Activated CD4-positive, alpha-beta memory T cell treated with anti-CD3 and anti-CD28 coated beads for 36 hours (primary cell): Measurements from ENCODE around the gene PIK3AP1. TPM values are rescaled to one million over a fixed set of nuclear protein-coding genes. Genes with fewer than 3 reads are reported as not detected.

ENCODE experiments used
- CTCF ChIA-PET: fragments of 350-600 bp; sonication (Branson Sonifier 250); formaldehyde crosslinking; loops from one replicate; lab custom pipeline; 2021; ENCODE audit warnings: antibody characterized with exemption, inconsistent platforms; lab: Charles Lee
- POLR2A ChIA-PET: fragments of 350-600 bp; sonication (Branson Sonifier 250); formaldehyde crosslinking; loops from one replicate; lab custom pipeline; 2021; ENCODE audit warnings: antibody characterized with exemption; lab: Charles Lee
- DNase-seq: peaks from one replicate; pipeline ENCODE4 v3.0.0-alpha.2; 2020
- H3K27ac Mint-ChIP-seq: one replicate; pipeline ENCODE4 v1.8.0; 2021; ENCODE audit warnings: mixed read lengths
- H3K27me3 Mint-ChIP-seq: one replicate; pipeline ENCODE4 v1.8.0; 2021; ENCODE audit warnings: mixed read lengths
- H3K36me3 Mint-ChIP-seq: one replicate; pipeline ENCODE4 v1.8.0; 2021; ENCODE audit warnings: mixed read lengths
- H3K4me1 Mint-ChIP-seq: one replicate; pipeline ENCODE4 v1.8.0; 2021; ENCODE audit warnings: low read depth, mixed read lengths
- H3K4me3 Mint-ChIP-seq: one replicate; pipeline ENCODE4 v1.8.0; 2021; ENCODE audit warnings: mild to moderate bottlenecking, mixed read lengths
- H3K9me3 Mint-ChIP-seq: one replicate; pipeline ENCODE4 v1.8.0; 2021; ENCODE audit warnings: mixed read lengths
- intact Hi-C: fragments of 100-400 bp; cut with micrococcal nuclease; formaldehyde crosslinking; loops from one replicate; pipeline ENCODE4 v1.15.1; 2023
- total RNA-seq, 2 experiments: library from RNA; stranded (reverse); gene quantifications; one replicate each; pipeline ENCODE4 v1.2.3, GENCODE V29; 2021

PIK3AP1 gene
- total RNA-seq, 2 experiments from 2014 or later = 3.4 to 4.3 TPM

DNA sequence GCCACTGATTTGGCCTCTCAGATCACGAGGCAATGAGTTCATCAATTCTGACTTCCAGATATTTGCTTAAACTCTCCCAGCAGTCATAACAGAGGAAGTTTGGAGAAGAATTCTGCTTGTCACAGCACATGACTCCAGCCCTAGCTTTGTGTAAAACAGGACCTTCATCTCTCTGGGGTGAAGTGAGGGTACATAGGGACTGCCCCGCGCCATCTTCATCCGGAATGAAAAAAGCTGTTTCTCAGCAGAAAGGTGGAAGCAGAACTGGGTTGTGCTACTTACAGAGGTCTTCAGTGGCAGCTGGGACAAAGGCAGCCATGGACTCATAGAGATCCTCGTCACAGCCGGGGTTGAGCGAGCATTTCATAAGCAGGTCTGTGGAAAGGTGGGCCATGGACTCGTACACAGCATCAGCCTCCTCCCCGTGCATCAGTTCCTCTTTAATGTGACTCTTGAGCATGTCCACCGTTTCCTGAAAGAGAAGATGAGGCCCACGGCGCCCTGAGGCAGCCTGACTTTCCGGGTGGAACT lies 75.1 kb downstream of the PIK3AP1 start:
- no peaks in the 10 kb centered on the region for H3K36me3 Mint-ChIP-seq
- peaks cover 26% of the 10 kb centered on the region for H3K4me1 Mint-ChIP-seq
- ChIA-PET POLR2A (no interaction called here), CTCF (no interaction called here)
- H3K27ac Mint-ChIP-seq = no peak overlapping the region
- H3K27me3 Mint-ChIP-seq = no peaks in the 10 kb centered on the region
- intact Hi-C loops = no loop called here
- H3K9me3 Mint-ChIP-seq = no peaks in the 10 kb centered on the region
- DNase-seq = no peak
- no peak overlapping the region for H3K4me3 Mint-ChIP-seq

DNA sequence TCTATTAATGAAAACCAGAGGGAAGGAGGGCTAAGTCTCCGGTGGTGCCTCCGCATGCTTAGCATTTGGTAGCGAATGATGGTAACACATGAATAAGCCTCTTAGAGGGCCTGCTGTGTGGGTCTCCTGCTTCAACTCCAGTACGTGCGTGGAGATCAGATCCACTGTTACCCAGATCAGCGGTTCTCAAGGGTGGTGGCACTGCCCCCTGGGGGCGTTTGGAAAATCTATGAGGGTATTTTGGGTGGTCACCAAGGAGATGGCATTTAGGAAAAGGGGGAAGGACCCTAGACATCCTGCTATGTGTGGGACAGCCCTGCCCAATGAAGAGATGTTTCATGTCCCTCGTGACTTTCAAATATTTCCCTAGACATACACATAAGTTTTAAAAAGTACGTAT lies 76.4 kb downstream of the PIK3AP1 start:
- Mint-ChIP-seq H3K9me3 (no peaks in the 10 kb centered on the region), H3K27ac (no peak overlapping the region), H3K36me3 (no peaks in the 10 kb centered on the region), H3K27me3 (no peaks in the 10 kb centered on the region), H3K4me3 (no peak overlapping the region), H3K4me1 (peaks cover 26% of the 10 kb centered on the region)
- ChIA-PET POLR2A (no interaction called here), CTCF (interaction anchor here (1.0 to 5.6 kb wide), 5 partner anchors 11 to 381 kb away, joined by 3 to 41 read pairs (median 5); no protein-coding TSS in a partner anchor)
- no peak for DNase-seq
- intact Hi-C loops = loop anchor here (1.0 to 5.0 kb wide), 7 partner anchors 76 to 381 kb away; partner anchors contain the start of gene PIK3AP1

GRCh38 chr10:96642973-96643372 lies 77.3 kb downstream of the PIK3AP1 start:
- H3K4me1 Mint-ChIP-seq = peaks cover 18% of the 10 kb centered on the region
- H3K27ac Mint-ChIP-seq = no peak overlapping the region
- ChIA-PET POLR2A (no interaction called here), CTCF (interaction anchor here (0.7 to 5.6 kb wide), 7 partner anchors 8 to 382 kb away, joined by 3 to 41 read pairs (median 5); partner anchors contain the start of gene LCOR)
- no peaks in the 10 kb centered on the region for H3K36me3 Mint-ChIP-seq
- intact Hi-C loops = loop anchor here (1.0 to 5.0 kb wide), 7 partner anchors 77 to 382 kb away; partner anchors contain the start of gene PIK3AP1
- H3K9me3 Mint-ChIP-seq = no peaks in the 10 kb centered on the region
- no peak overlapping the region for H3K4me3 Mint-ChIP-seq
- DNase-seq = peak; percentile 86
- no peaks in the 10 kb centered on the region for H3K27me3 Mint-ChIP-seq

DNA sequence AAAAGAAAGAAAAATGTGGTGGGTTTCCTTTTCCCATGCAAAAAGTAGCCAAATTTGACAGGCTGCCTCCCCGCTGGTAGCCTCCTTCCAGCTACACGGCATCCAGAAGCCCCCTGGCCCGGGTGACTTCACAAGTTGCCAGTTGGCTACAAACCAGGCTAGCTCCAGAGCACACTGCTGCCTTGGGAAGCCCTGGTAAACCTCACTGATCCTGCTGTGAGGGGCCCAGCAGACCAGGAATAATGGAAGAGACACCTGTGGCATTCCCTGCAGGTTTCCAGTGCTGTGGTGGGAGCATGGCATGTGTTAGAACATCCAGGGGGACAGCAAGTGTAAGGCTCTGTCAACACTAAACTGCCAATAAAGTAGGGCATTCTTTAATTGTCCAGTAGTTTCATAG lies 77.8 kb downstream of the PIK3AP1 start:
- Mint-ChIP-seq H3K36me3 (no peaks in the 10 kb centered on the region), H3K4me1 (peaks cover 13% of the 10 kb centered on the region), H3K4me3 (no peak overlapping the region), H3K27ac (no peak overlapping the region), H3K9me3 (no peaks in the 10 kb centered on the region), H3K27me3 (no peaks in the 10 kb centered on the region)
- no peak for DNase-seq
- POLR2A ChIA-PET = no interaction called here
- CTCF ChIA-PET = interaction anchor here (0.5 to 5.6 kb wide), 6 partner anchors 9 to 382 kb away, joined by 3 to 41 read pairs (median 11); partner anchors contain the start of gene LCOR
- intact Hi-C loops = loop anchor here (2.0 to 5.0 kb wide), 5 partner anchors 105 to 382 kb away; no protein-coding TSS in a partner anchor

GRCh38 chr10:96641396-96642295 lies 78.7 kb downstream of the PIK3AP1 start:
- peaks cover 5% of the 10 kb centered on the region for H3K4me1 Mint-ChIP-seq
- no peaks in the 10 kb centered on the region for H3K36me3 Mint-ChIP-seq
- POLR2A ChIA-PET = no interaction called here
- H3K27me3 Mint-ChIP-seq = no peaks in the 10 kb centered on the region
- CTCF ChIA-PET = interaction anchor here (0.5 to 5.6 kb wide), 20 partner anchors 8 to 569 kb away, joined by 3 to 41 read pairs (median 4); partner anchors contain the start of gene LCOR
- intact Hi-C loops = loop anchor here (2.0 to 5.0 kb wide), 5 partner anchors 106 to 383 kb away; no protein-coding TSS in a partner anchor
- no peak overlapping the region for H3K4me3 Mint-ChIP-seq
- H3K9me3 Mint-ChIP-seq = no peaks in the 10 kb centered on the region
- H3K27ac Mint-ChIP-seq = no peak overlapping the region
- DNase-seq = no peak

GRCh38 chr10:96639899-96640298 lies 80.4 kb downstream of the PIK3AP1 start:
- H3K36me3 Mint-ChIP-seq = no peaks in the 10 kb centered on the region
- no peak overlapping the region for H3K27ac Mint-ChIP-seq
- no peak overlapping the region for H3K4me3 Mint-ChIP-seq
- H3K4me1 Mint-ChIP-seq = no peaks in the 10 kb centered on the region
- H3K9me3 Mint-ChIP-seq = no peaks in the 10 kb centered on the region
- intact Hi-C loops = loop anchor here (5.0 kb wide), 4 partner anchors 107 to 263 kb away; no protein-coding TSS in a partner anchor
- DNase-seq = no peak
- ChIA-PET POLR2A (interaction anchor here (0.6 kb wide), 1 partner anchor 22 kb away, joined by 3 read pairs; no protein-coding TSS in a partner anchor), CTCF (interaction anchor here (1.0 to 5.6 kb wide), 15 partner anchors 7 to 433 kb away, joined by 3 to 41 read pairs (median 5); no protein-coding TSS in a partner anchor)
- no peaks in the 10 kb centered on the region for H3K27me3 Mint-ChIP-seq

GRCh38 chr10:96638696-96639095 lies 81.6 kb downstream of the PIK3AP1 start:
- Mint-ChIP-seq H3K4me3 (no peak overlapping the region), H3K9me3 (no peaks in the 10 kb centered on the region), H3K27me3 (no peaks in the 10 kb centered on the region), H3K4me1 (no peaks in the 10 kb centered on the region), H3K36me3 (no peaks in the 10 kb centered on the region), H3K27ac (no peak overlapping the region)
- CTCF ChIA-PET = interaction anchor here (0.6 to 5.6 kb wide), 3 partner anchors 48 to 386 kb away, joined by 3 to 41 read pairs (median 5); no protein-coding TSS in a partner anchor
- no peak for DNase-seq
- intact Hi-C loops = no loop called here
- POLR2A ChIA-PET = no interaction called here

GRCh38 chr10:96638120-96638519 lies 82.2 kb downstream of the PIK3AP1 start:
- DNase-seq = no peak
- no peaks in the 10 kb centered on the region for H3K4me1 Mint-ChIP-seq
- H3K27me3 Mint-ChIP-seq = no peaks in the 10 kb centered on the region
- no peak overlapping the region for H3K4me3 Mint-ChIP-seq
- no peaks in the 10 kb centered on the region for H3K9me3 Mint-ChIP-seq
- CTCF ChIA-PET = interaction anchor here (5.6 kb wide), 1 partner anchor 387 kb away, joined by 41 read pairs; no protein-coding TSS in a partner anchor
- POLR2A ChIA-PET = no interaction called here
- H3K27ac Mint-ChIP-seq = no peak overlapping the region
- H3K36me3 Mint-ChIP-seq = no peaks in the 10 kb centered on the region
- intact Hi-C loops = no loop called here

DNA sequence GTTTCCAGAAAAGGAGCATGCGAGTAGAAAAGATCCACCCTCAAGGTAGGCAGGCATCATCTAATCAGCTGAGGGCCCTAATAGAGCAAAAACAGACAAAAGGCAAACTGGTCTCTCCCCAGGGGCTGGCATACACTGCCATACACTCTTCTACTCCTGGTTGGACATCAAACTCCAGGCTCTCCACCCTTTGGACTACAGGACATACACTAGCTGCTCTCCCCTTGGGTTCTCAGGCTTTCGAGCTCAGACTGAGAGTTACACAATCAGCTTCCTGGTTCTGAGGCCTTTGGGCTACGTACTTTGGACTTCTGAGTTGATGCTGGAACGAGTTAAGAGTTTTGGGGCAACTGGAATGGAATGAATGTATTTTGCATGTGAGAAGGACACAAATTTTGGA lies 82.6 kb downstream of the PIK3AP1 start:
- intact Hi-C loops = no loop called here
- ChIA-PET CTCF (no interaction called here), POLR2A (no interaction called here)
- H3K9me3 Mint-ChIP-seq = no peaks in the 10 kb centered on the region
- H3K4me1 Mint-ChIP-seq = no peaks in the 10 kb centered on the region
- DNase-seq = no peak
- no peak overlapping the region for H3K27ac Mint-ChIP-seq
- no peaks in the 10 kb centered on the region for H3K27me3 Mint-ChIP-seq
- H3K4me3 Mint-ChIP-seq = no peak overlapping the region
- no peaks in the 10 kb centered on the region for H3K36me3 Mint-ChIP-seq

- Mint-ChIP-seq H3K4me3 (no peak overlapping the region), H3K36me3 (no peaks in the 10 kb centered on the region), H3K27me3 (no peaks in the 10 kb centered on the region), H3K4me1 (no peaks in the 10 kb centered on the region), H3K27ac (no peak overlapping the region), H3K9me3 (no peaks in the 10 kb centered on the region)
- DNase-seq = no peak
- intact Hi-C loops = no loop called here
- ChIA-PET CTCF (no interaction called here), POLR2A (no interaction called here)
Measured at GRCh38 chr10:96636551-96636950, 83.8 kb downstream of the PIK3AP1 start.

DNA sequence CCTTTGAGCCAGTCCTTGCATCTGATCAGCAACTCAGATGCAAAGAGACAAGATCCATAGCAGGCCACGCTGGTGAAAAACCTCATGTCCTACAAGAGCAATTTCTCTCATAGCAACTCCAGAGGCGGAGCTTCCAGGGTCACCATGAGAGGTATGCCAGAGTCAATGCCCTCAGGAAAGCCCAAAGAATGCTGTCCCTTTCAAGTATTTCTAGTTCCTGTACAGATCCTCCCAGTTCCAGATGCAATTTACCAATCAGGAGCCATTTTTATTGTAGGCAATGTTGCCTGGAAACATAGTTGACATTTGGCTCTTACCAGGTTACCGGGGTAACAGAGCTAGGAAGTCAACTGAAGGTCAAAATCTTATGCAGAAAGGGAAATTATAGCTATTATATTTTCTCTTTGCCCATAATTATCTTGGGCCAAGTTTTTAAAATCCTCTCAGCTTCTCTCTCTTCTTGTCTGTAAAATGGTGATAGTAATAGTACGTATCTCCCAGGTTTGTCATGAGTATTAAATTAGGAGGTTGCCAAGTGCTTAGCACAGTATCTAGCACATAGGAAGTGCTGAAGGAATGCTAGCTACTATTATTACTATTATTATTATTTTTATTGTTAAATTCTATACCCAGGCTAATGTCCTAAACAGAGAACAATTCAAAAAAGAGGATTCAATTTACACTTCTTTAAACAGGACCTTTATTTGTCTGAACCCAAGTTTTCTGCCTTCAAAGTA lies 87.2 kb downstream of the PIK3AP1 start:
- Mint-ChIP-seq H3K4me3 (no peak overlapping the region), H3K27ac (no peak overlapping the region), H3K27me3 (no peaks in the 10 kb centered on the region), H3K9me3 (no peaks in the 10 kb centered on the region), H3K36me3 (no peaks in the 10 kb centered on the region), H3K4me1 (no peaks in the 10 kb centered on the region)
- CTCF ChIA-PET = interaction anchor here (2.4 kb wide), 1 partner anchor 9 kb away, joined by 18 read pairs; no protein-coding TSS in a partner anchor
- intact Hi-C loops = no loop called here
- POLR2A ChIA-PET = interaction anchor here (0.6 kb wide), 1 partner anchor 662 kb away, joined by 3 read pairs; no protein-coding TSS in a partner anchor
- no peak for DNase-seq
